ENCODE measurements around the gene NOVA2.

Gene NOVA2

GRCh38 chr19:45985321-45985720, 11.7 kb upstream of the NOVA2 start:
- H3K4me1 ChIP-seq (ENCODE audit: control insufficient read depth, low read depth, low read length): no peaks in the 10 kb centered on the region
- H3K18ac ChIP-seq (ENCODE audit: low read length): no peak overlapping the region
- no peak overlapping the region for H3K4me2 ChIP-seq (ENCODE audit: low read length)
- H3K79me2 ChIP-seq (ENCODE audit: control insufficient read depth, insufficient read depth, low read length): no peaks in the 10 kb centered on the region
- no peak for DNase-seq
- no peak overlapping the region for H4K5ac ChIP-seq (ENCODE audit: low read length)
- no peak overlapping the region for H3K23ac ChIP-seq (ENCODE audit: low read length)
- H2BK15ac ChIP-seq (replicated peaks; ENCODE audit: low read depth): no peak overlapping the region
- H4K8ac ChIP-seq (ENCODE audit: low read depth, low read length): no peak overlapping the region
- WGBS (ENCODE audit: extremely low coverage, insufficient coverage, low lambda C conversion rate): no CpG with 5 or more reads among the region's 7 CpGs
- no peak overlapping the region for H3K56ac ChIP-seq (ENCODE audit: low read length)
- H3K36me3 ChIP-seq (ENCODE audit: control insufficient read depth, insufficient read depth, low read length): no peaks in the 10 kb centered on the region
- no peaks in the 10 kb centered on the region for H3K79me1 ChIP-seq (ENCODE audit: low read length)
- no peak overlapping the region for H2BK120ac ChIP-seq (ENCODE audit: low read depth, low read length)
- no peaks in the 10 kb centered on the region for H3K27me3 ChIP-seq (ENCODE audit: insufficient read depth, low read length, poor library complexity)
- no peak overlapping the region for H3K27ac ChIP-seq (ENCODE audit: low read depth, low read length)
- H3K4ac ChIP-seq (ENCODE audit: low read depth, low read length): no peak overlapping the region
- no peak overlapping the region for H3K4me3 ChIP-seq (ENCODE audit: low read length)
- H3K9ac ChIP-seq (ENCODE audit: low read length): no peak overlapping the region
- H2BK5ac ChIP-seq (ENCODE audit: low read length): no peak overlapping the region
- no peak overlapping the region for H2AK5ac ChIP-seq (ENCODE audit: low read length)

DNA sequence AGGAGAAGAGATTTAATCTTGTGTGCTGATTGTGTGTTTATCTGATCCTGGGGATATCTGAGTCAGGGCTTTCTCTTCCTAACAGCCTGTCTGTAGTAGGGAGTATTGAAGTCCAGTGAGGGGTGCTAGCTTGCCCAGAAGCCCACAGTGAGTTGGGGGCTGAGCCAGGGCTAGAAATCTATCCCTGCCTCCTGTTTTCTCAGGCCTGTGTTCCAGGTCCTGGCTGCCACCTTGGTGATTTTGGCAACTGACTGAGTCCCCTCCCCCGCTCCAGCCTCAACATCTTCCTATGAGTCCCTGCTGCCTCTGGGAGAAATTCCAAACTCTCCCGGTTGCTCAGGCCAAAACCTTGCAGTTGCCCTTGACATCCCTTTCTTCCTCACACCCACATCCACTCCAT, 7.7 kb upstream of the NOVA2 start:
- DNase-seq: no peak
- Histone ChIP-seq H3K36me3 (ENCODE audit: control insufficient read depth, insufficient read depth, low read length) (no peaks in the 10 kb centered on the region), H2AK5ac (ENCODE audit: low read length) (no peak overlapping the region), H3K23ac (ENCODE audit: low read length) (no peak overlapping the region), H3K27me3 (ENCODE audit: insufficient read depth, low read length, poor library complexity) (no peaks in the 10 kb centered on the region), H2BK120ac (ENCODE audit: low read depth, low read length) (no peak overlapping the region), H3K4me3 (ENCODE audit: low read length) (no peak overlapping the region), H4K8ac (ENCODE audit: low read depth, low read length) (no peak overlapping the region), H3K9ac (ENCODE audit: low read length) (no peak overlapping the region), H3K4ac (ENCODE audit: low read depth, low read length) (no peak overlapping the region), H3K18ac (ENCODE audit: low read length) (no peak overlapping the region), H4K5ac (ENCODE audit: low read length) (no peak overlapping the region), H3K56ac (ENCODE audit: low read length) (no peak overlapping the region), H2BK15ac (replicated peaks; ENCODE audit: low read depth) (no peak overlapping the region), H3K27ac (ENCODE audit: low read depth, low read length) (no peak overlapping the region), H3K79me1 (ENCODE audit: low read length) (no peaks in the 10 kb centered on the region), H3K79me2 (ENCODE audit: control insufficient read depth, insufficient read depth, low read length) (no peaks in the 10 kb centered on the region), H2BK5ac (ENCODE audit: low read length) (no peak overlapping the region), H3K4me1 (ENCODE audit: control insufficient read depth, low read depth, low read length) (no peaks in the 10 kb centered on the region), H3K4me2 (ENCODE audit: low read length) (no peak overlapping the region)
- no CpG with 5 or more reads among the region's 2 CpGs for WGBS (ENCODE audit: extremely low coverage, insufficient coverage, low lambda C conversion rate)

GRCh38 chr19:45978156-45978555, 4.5 kb upstream of the NOVA2 start:
- Histone ChIP-seq H4K8ac (ENCODE audit: low read depth, low read length) (no peak overlapping the region), H3K79me2 (ENCODE audit: control insufficient read depth, insufficient read depth, low read length) (no peaks in the 10 kb centered on the region), H3K4me3 (ENCODE audit: low read length) (no peak overlapping the region), H3K27me3 (ENCODE audit: insufficient read depth, low read length, poor library complexity) (no peaks in the 10 kb centered on the region), H3K9ac (ENCODE audit: low read length) (no peak overlapping the region), H2BK15ac (replicated peaks; ENCODE audit: low read depth) (no peak overlapping the region), H3K79me1 (ENCODE audit: low read length) (no peaks in the 10 kb centered on the region), H3K4me1 (ENCODE audit: control insufficient read depth, low read depth, low read length) (no peaks in the 10 kb centered on the region), H3K4me2 (ENCODE audit: low read length) (no peak overlapping the region), H3K4ac (ENCODE audit: low read depth, low read length) (no peak overlapping the region), H3K56ac (ENCODE audit: low read length) (no peak overlapping the region), H4K5ac (ENCODE audit: low read length) (no peak overlapping the region), H2BK5ac (ENCODE audit: low read length) (no peak overlapping the region), H3K36me3 (ENCODE audit: control insufficient read depth, insufficient read depth, low read length) (no peaks in the 10 kb centered on the region), H2BK120ac (ENCODE audit: low read depth, low read length) (no peak overlapping the region), H3K18ac (ENCODE audit: low read length) (no peak overlapping the region), H2AK5ac (ENCODE audit: low read length) (no peak overlapping the region), H3K27ac (ENCODE audit: low read depth, low read length) (no peak overlapping the region), H3K23ac (ENCODE audit: low read length) (no peak overlapping the region)
- DNase-seq: no peak
- WGBS (ENCODE audit: extremely low coverage, insufficient coverage, low lambda C conversion rate): no CpG with 5 or more reads among the region's 7 CpGs

GRCh38 chr19:45976178-45976577, 2.5 kb upstream of the NOVA2 start:
- Histone ChIP-seq H2BK5ac (ENCODE audit: low read length) (no peak overlapping the region), H3K23ac (ENCODE audit: low read length) (no peak overlapping the region), H4K5ac (ENCODE audit: low read length) (no peak overlapping the region), H3K4me1 (ENCODE audit: control insufficient read depth, low read depth, low read length) (no peaks in the 10 kb centered on the region), H3K79me1 (ENCODE audit: low read length) (no peaks in the 10 kb centered on the region), H2BK120ac (ENCODE audit: low read depth, low read length) (no peak overlapping the region), H3K56ac (ENCODE audit: low read length) (no peak overlapping the region), H3K27ac (ENCODE audit: low read depth, low read length) (no peak overlapping the region), H3K4me2 (ENCODE audit: low read length) (no peak overlapping the region), H3K4me3 (ENCODE audit: low read length) (no peak overlapping the region), H3K27me3 (ENCODE audit: insufficient read depth, low read length, poor library complexity) (no peaks in the 10 kb centered on the region), H3K4ac (ENCODE audit: low read depth, low read length) (no peak overlapping the region), H3K79me2 (ENCODE audit: control insufficient read depth, insufficient read depth, low read length) (no peaks in the 10 kb centered on the region), H3K9ac (ENCODE audit: low read length) (no peak overlapping the region), H3K18ac (ENCODE audit: low read length) (no peak overlapping the region), H2BK15ac (replicated peaks; ENCODE audit: low read depth) (no peak overlapping the region), H3K36me3 (ENCODE audit: control insufficient read depth, insufficient read depth, low read length) (no peaks in the 10 kb centered on the region), H2AK5ac (ENCODE audit: low read length) (no peak overlapping the region), H4K8ac (ENCODE audit: low read depth, low read length) (no peak overlapping the region)
- no peak for DNase-seq
- no CpG with 5 or more reads among the region's 14 CpGs for WGBS (ENCODE audit: extremely low coverage, insufficient coverage, low lambda C conversion rate)

GRCh38 chr19:45975306-45976070, 1.8 kb upstream of the NOVA2 start:
- no peak overlapping the region for H2BK15ac ChIP-seq (replicated peaks; ENCODE audit: low read depth)
- no peak overlapping the region for H3K56ac ChIP-seq (ENCODE audit: low read length)
- H3K4me2 ChIP-seq (ENCODE audit: low read length): no peak overlapping the region
- no peaks in the 10 kb centered on the region for H3K27me3 ChIP-seq (ENCODE audit: insufficient read depth, low read length, poor library complexity)
- no CpG with 5 or more reads among the region's 11 CpGs for WGBS (ENCODE audit: extremely low coverage, insufficient coverage, low lambda C conversion rate)
- no peak overlapping the region for H2BK5ac ChIP-seq (ENCODE audit: low read length)
- H3K27ac ChIP-seq (ENCODE audit: low read depth, low read length): no peak overlapping the region
- no peak overlapping the region for H3K4ac ChIP-seq (ENCODE audit: low read depth, low read length)
- no peak overlapping the region for H2BK120ac ChIP-seq (ENCODE audit: low read depth, low read length)
- no peak overlapping the region for H3K4me3 ChIP-seq (ENCODE audit: low read length)
- H3K18ac ChIP-seq (ENCODE audit: low read length): no peak overlapping the region
- no peaks in the 10 kb centered on the region for H3K36me3 ChIP-seq (ENCODE audit: control insufficient read depth, insufficient read depth, low read length)
- no peaks in the 10 kb centered on the region for H3K79me1 ChIP-seq (ENCODE audit: low read length)
- H2AK5ac ChIP-seq (ENCODE audit: low read length): no peak overlapping the region
- H4K5ac ChIP-seq (ENCODE audit: low read length): no peak overlapping the region
- no peak for DNase-seq
- no peaks in the 10 kb centered on the region for H3K4me1 ChIP-seq (ENCODE audit: control insufficient read depth, low read depth, low read length)
- no peak overlapping the region for H3K23ac ChIP-seq (ENCODE audit: low read length)
- H3K79me2 ChIP-seq (ENCODE audit: control insufficient read depth, insufficient read depth, low read length): no peaks in the 10 kb centered on the region
- no peak overlapping the region for H4K8ac ChIP-seq (ENCODE audit: low read depth, low read length)
- H3K9ac ChIP-seq (ENCODE audit: low read length): no peak overlapping the region
